IPS DF 4.7 (cell line): Measurements from ENCODE around the gene AKR1C8.

Source experiments
- DNase-seq: peaks from one replicate; pipeline ENCODE4 v3.0.0-alpha.2; 2013; ENCODE audit warnings: low spot score; ENCODE audit errors: extremely low read depth

Gene AKR1C8

GRCh38 chr10:5108658-5109416 is 76.1 kb downstream of the AKR1C8 start:
- DNase-seq, result no peak

GRCh38 chr10:5107860-5108526 is 77.0 kb downstream of the AKR1C8 start:
- DNase-seq, result no peak

DNA sequence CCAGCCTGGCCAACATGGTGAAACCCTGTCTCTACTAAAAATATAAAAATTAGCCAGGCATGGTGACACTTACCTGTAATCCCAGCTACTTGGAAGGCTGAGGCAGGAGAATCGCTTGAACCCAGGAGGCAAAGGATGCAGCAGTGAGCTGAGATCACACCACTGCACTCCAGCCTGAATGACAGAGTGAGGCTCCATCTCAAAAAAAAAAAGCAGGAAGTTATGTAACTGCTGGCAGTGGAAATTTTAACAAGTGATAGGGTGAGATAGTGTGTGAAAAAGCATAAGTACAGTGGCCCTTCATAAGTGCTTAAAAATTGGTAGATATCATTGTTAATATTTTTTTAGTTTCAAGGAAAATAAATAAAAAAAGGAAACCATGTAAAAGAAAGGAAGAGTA is 78.4 kb downstream of the AKR1C8 start:
- no peak for DNase-seq

DNA sequence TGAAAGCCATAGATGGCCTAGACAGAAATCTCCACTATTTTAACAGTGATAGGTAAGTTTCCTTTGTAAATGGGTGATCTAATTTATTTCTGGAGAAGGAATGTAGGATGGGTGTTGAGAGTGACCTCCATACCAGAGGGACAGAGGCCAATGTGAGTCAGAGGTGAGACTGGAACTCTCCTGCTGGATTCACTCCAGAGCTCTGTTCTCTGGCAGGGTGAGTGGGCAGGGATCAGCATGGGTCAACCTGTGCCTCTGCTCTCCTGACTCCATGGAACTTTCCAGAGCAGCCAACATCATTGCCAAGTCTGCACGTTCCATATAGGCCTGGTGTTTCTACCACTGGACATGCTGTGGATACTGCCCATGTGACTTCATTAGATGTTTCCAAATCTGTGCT is 79.3 kb downstream of the AKR1C8 start:
- DNase-seq, result no peak
